Measurements from ENCODE around the gene G6PD.

G6PD gene

DNA sequence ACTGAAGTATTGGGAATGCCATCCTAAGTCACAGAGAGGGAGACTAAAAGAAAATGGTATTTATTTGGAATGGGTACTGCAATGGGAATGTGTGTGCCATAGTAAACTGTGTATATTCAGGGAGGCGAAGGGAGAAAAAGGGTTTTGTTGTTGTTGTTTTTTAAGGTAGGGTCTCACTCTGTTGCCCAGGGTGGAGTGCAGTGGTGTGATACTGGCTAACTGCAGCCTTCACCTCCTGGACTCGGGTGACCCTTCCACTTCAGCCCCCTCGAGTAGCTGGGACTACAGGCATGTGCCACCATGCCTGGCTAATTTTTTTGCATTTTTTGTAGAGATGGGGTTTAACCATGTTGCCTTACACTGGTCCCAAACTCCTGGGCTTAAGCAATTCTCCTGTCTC is 51.9 kb downstream of the G6PD start:
- no peak for DNase-seq (ENCODE audit: low read depth in 1 of 2, low spot score in 1 of 2)
- Histone ChIP-seq H3K27me3 (ENCODE audit: insufficient read depth, poor library complexity, severe bottlenecking) (no peaks in the 10 kb centered on the region), H3K27ac (replicated peaks) (no peak overlapping the region), H3K4me3 (replicated peaks; ENCODE audit: insufficient read depth, low read length) (no peak overlapping the region)
- TF ChIP-seq SPI1 (IDR thresholded peaks at IDR 0.05; ENCODE audit: borderline replicate concordance, low read depth): no peak
- TF ChIP-seq, protein P1, sequence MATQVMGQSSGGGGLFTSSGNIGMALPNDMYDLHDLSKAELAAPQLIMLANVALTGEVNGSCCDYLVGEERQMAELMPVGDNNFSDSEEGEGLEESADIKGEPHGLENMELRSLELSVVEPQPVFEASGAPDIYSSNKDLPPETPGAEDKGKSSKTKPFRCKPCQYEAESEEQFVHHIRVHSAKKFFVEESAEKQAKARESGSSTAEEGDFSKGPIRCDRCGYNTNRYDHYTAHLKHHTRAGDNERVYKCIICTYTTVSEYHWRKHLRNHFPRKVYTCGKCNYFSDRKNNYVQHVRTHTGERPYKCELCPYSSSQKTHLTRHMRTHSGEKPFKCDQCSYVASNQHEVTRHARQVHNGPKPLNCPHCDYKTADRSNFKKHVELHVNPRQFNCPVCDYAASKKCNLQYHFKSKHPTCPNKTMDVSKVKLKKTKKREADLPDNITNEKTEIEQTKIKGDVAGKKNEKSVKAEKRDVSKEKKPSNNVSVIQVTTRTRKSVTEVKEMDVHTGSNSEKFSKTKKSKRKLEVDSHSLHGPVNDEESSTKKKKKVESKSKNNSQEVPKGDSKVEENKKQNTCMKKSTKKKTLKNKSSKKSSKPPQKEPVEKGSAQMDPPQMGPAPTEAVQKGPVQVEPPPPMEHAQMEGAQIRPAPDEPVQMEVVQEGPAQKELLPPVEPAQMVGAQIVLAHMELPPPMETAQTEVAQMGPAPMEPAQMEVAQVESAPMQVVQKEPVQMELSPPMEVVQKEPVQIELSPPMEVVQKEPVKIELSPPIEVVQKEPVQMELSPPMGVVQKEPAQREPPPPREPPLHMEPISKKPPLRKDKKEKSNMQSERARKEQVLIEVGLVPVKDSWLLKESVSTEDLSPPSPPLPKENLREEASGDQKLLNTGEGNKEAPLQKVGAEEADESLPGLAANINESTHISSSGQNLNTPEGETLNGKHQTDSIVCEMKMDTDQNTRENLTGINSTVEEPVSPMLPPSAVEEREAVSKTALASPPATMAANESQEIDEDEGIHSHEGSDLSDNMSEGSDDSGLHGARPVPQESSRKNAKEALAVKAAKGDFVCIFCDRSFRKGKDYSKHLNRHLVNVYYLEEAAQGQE (IDR thresholded peaks at IDR 0.05; ENCODE audit: insufficient replicate concordance, low read depth): no peak
- no peak for TF ChIP-seq POLR2AphosphoS5 (IDR thresholded peaks at IDR 0.05; ENCODE audit: low read depth)
- TF ChIP-seq, protein P2, sequence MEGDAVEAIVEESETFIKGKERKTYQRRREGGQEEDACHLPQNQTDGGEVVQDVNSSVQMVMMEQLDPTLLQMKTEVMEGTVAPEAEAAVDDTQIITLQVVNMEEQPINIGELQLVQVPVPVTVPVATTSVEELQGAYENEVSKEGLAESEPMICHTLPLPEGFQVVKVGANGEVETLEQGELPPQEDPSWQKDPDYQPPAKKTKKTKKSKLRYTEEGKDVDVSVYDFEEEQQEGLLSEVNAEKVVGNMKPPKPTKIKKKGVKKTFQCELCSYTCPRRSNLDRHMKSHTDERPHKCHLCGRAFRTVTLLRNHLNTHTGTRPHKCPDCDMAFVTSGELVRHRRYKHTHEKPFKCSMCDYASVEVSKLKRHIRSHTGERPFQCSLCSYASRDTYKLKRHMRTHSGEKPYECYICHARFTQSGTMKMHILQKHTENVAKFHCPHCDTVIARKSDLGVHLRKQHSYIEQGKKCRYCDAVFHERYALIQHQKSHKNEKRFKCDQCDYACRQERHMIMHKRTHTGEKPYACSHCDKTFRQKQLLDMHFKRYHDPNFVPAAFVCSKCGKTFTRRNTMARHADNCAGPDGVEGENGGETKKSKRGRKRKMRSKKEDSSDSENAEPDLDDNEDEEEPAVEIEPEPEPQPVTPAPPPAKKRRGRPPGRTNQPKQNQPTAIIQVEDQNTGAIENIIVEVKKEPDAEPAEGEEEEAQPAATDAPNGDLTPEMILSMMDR (IDR thresholded peaks at IDR 0.05; ENCODE audit: insufficient read depth, low read length): no peak
- no peak for TF ChIP-seq GABPA (IDR thresholded peaks at IDR 0.05; ENCODE audit: low read depth)

- DNase-seq (ENCODE audit: low read depth in 1 of 2, low spot score in 1 of 2): peak; percentile 83 to 93
- TF ChIP-seq, protein P2 (IDR thresholded peaks at IDR 0.05; ENCODE audit: insufficient read depth, low read length): no peak
- TF ChIP-seq GABPA (IDR thresholded peaks at IDR 0.05; ENCODE audit: low read depth) (no peak), SPI1 (IDR thresholded peaks at IDR 0.05; ENCODE audit: borderline replicate concordance, low read depth) (no peak), POLR2AphosphoS5 (IDR thresholded peaks at IDR 0.05; ENCODE audit: low read depth) (peak; percentile 61)
- TF ChIP-seq, protein P1 (IDR thresholded peaks at IDR 0.05; ENCODE audit: insufficient replicate concordance, low read depth): no peak
- peak within 1 kb of the TSS; percentile 94 for H3K27ac ChIP-seq (replicated peaks)
- H3K27me3 ChIP-seq (ENCODE audit: insufficient read depth, poor library complexity, severe bottlenecking): no peaks in the 10 kb centered on the region
- peak within 1 kb of the TSS; percentile 54 for H3K4me3 ChIP-seq (replicated peaks; ENCODE audit: insufficient read depth, low read length)
Observed at GRCh38 chrX:154490414-154491083, 56.1 kb downstream of the G6PD start, which contains the start of gene SLC10A3. TSS of gene SLC10A3 (minus strand) at chrX:154490629. CDS start at chrX:154488940, 1,689 bp downstream.

GRCh38 chrX:154490021-154490413 is 56.6 kb downstream of the G6PD start:
- DNase-seq (ENCODE audit: low read depth in 1 of 2, low spot score in 1 of 2): peak; percentile 13 to 24

More at GRCh38 chrX:154490021-154490413, 56.6 kb downstream of the G6PD start:
- TF ChIP-seq SPI1 (IDR thresholded peaks at IDR 0.05; ENCODE audit: borderline replicate concordance, low read depth) (no peak), GABPA (IDR thresholded peaks at IDR 0.05; ENCODE audit: low read depth) (no peak), POLR2AphosphoS5 (IDR thresholded peaks at IDR 0.05; ENCODE audit: low read depth) (no peak)
- TF ChIP-seq, protein P1 (IDR thresholded peaks at IDR 0.05; ENCODE audit: insufficient replicate concordance, low read depth): no peak
- TF ChIP-seq, protein P2 (IDR thresholded peaks at IDR 0.05; ENCODE audit: insufficient read depth, low read length): no peak
- peak overlapping the region; percentile 56 for H3K27ac ChIP-seq (replicated peaks)
- H3K27me3 ChIP-seq (ENCODE audit: insufficient read depth, poor library complexity, severe bottlenecking): no peaks in the 10 kb centered on the region
- peak overlapping the region; percentile 54 for H3K4me3 ChIP-seq (replicated peaks; ENCODE audit: insufficient read depth, low read length)

Data from HL-60 (cell line).